Astrocyte of the spinal cord (primary cell): ENCODE results near the gene MYL11.
"Not testable (repeated sequence)": the region's sequence is repeated elsewhere in the genome, so short reads cannot be mapped to it uniquely, and the experiment has no call there.

ENCODE experiments used
- DNase-seq: peaks from one replicate; pipeline ENCODE4 v3.0.0; 2011; ENCODE audit warnings: low read depth, low spot score
- H3K4me3 ChIP-seq: 2 replicates; pipeline ENCODE4 v1.5.1; 2011; ENCODE audit warnings: low read depth, mild to moderate bottlenecking, low read length, moderate library complexity
- in situ Hi-C: cut with HindIII; loops from 2 replicates; pipeline ENCODE4 v1.10.0; 2017; ENCODE audit warnings: low sequenced_read_pairs
- TF ChIP-seq, protein P1 (sequence below): IDR thresholded peaks from 2 replicates; pipeline ENCODE4 v1.5.1; 2012; ENCODE audit warnings: low read depth, mild to moderate bottlenecking, low read length, inconsistent platforms

Gene MYL11

DNA sequence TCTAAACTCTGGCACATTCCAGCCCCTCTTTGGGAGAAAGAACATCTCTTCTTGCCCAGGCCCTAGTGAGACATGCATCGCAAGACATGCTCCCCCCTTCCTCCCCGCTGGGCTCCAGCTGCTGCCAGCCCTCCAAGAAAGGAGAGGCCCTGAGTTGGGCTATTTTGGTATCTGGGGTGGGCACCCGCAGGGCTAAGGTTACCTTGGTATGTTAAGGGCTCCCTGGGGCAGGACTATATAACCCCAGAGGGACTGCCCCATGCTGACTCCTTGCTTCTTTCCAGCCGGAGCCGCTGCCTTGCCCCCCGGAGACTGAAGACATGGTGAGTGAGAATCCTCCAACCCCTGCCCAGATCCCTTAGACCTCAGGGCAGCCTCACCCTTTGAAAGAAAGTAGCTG is at the start of gene MYL11:
Gene MYL11 (plus strand): TSS at position 265 of the 400 bp plus-strand sequence. CDS start 56 bp downstream, at position 321.
- in situ Hi-C loops: no loop called here
- TF ChIP-seq, protein P1, sequence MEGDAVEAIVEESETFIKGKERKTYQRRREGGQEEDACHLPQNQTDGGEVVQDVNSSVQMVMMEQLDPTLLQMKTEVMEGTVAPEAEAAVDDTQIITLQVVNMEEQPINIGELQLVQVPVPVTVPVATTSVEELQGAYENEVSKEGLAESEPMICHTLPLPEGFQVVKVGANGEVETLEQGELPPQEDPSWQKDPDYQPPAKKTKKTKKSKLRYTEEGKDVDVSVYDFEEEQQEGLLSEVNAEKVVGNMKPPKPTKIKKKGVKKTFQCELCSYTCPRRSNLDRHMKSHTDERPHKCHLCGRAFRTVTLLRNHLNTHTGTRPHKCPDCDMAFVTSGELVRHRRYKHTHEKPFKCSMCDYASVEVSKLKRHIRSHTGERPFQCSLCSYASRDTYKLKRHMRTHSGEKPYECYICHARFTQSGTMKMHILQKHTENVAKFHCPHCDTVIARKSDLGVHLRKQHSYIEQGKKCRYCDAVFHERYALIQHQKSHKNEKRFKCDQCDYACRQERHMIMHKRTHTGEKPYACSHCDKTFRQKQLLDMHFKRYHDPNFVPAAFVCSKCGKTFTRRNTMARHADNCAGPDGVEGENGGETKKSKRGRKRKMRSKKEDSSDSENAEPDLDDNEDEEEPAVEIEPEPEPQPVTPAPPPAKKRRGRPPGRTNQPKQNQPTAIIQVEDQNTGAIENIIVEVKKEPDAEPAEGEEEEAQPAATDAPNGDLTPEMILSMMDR: no peak
- no peak within 1 kb of the TSS for H3K4me3 ChIP-seq
- no peak for DNase-seq

- H3K4me3 ChIP-seq: peak overlapping the region; percentile 56
- peak; percentile 81 for DNase-seq
- in situ Hi-C loops: not testable (repeated sequence)
Measured at GRCh38 chr16:30334473-30334989, 40.1 kb upstream of the MYL11 start.

DNA sequence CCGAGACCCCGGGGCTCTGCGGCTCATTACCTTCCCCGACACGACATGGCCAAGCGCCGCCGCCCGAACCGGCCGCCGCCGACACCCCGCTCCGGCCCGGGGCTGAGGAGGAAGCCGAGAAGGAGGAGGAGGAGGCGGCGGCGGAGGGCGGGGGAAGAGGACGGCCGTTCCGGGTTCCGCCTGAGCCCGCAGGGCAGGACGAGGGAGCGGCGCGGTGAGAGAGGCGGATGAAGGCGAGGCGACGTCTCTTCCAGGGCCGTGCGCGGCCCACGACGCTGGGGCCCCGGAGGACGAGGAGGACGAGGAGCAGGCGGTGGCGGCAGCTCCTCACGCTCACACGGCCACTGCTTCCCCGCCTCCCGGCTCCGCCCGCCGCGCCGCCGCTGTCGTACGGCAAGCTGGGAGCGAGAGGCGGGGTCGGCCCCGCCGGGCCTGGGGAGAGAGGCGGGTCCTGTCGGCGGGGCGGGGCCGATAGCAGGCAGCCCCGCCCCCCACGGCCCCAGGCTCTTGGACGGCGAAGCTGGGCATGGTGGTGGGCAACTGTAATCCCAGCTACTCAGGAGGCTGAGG is 39.5 kb upstream of the MYL11 start:
- peak overlapping the region; percentile 55 for H3K4me3 ChIP-seq
- peak; percentile 78 for DNase-seq
- in situ Hi-C loops: not testable (repeated sequence)

DNA sequence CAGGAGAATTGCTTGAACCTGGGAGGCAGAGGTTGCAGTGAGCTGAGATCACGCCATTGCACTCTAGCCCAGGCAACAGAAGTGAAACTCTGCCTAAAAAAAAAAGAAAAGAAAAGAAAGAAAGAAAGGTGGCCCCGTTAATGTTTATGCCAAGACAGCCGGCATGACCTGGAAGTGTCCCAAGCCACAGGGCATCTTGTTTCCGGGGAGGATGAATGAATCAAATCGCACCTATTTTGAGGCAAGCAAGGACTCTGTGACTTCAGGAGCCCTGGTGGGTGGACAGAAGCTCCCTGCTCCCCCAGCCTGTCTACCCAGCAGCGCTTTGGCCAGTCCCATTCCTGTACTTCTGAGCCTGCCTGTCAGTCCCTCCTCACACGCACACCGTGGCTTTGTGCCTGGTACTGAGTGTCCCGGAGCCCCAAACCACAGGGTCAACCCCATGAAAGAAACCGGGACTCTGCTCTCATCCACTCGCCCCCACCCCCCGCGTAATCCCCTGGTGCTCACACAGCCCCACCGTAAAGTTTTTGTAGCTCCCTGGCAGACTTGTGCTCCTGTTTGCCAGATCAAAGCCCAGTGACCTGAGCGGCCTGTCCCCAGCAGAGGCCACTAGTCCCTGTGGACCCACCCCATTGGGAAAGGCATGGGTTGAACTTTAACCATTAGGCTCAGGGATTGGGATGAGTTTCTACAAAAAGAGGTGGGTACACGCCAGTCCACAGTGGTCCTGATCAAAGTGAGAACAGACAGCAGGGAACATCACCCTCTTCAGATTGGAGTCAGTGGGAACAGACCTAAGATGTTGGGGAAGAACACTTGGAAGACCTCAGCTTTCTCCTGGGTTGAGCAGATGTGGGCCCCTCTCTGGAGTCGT is 38.8 kb upstream of the MYL11 start:
- peak overlapping the region; percentile 44 for H3K4me3 ChIP-seq
- in situ Hi-C loops: no loop called here
- DNase-seq: no peak
- TF ChIP-seq, protein P1: no peak

GRCh38 chr16:30337964-30338357 is 36.6 kb upstream of the MYL11 start:
- DNase-seq, in situ Hi-C loops, H3K4me3 ChIP-seq: not testable (repeated sequence)

DNA sequence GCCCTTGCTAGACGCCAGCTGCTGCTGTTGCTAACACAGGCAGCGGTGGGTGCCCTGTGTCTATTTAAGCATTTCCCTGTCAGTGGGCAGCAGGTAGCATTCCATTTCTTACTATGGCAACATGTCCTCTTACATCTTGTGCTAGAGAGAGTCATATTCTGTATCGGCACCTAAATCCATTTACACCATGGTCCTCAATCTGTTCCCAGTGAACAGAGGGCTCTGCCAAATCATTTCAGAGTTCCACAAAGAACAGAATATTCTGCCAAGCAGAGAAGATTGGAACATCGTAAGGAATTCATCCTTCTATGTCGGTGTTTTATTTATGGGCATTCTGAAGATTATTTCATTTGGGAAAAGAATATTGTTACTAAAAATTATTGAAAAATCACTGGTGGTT is 35.9 kb upstream of the MYL11 start:
- in situ Hi-C loops, H3K4me3 ChIP-seq, DNase-seq: not testable (repeated sequence)

- H3K4me3 ChIP-seq: no peak overlapping the region
- DNase-seq: no peak
- TF ChIP-seq, protein P1: no peak
- in situ Hi-C loops: no loop called here
Measured at GRCh38 chr16:30340621-30341020, 34.0 kb upstream of the MYL11 start.

GRCh38 chr16:30341971-30342370 is 32.6 kb upstream of the MYL11 start:
- DNase-seq, in situ Hi-C loops: not testable (repeated sequence)

GRCh38 chr16:30342751-30343490 is 31.7 kb upstream of the MYL11 start:
- H3K4me3 ChIP-seq: no peak overlapping the region
- in situ Hi-C loops: no loop called here
- DNase-seq: no peak
- TF ChIP-seq, protein P1: no peak

More at GRCh38 chr16:30341971-30342370, 32.6 kb upstream of the MYL11 start:
- H3K4me3 ChIP-seq: not testable (repeated sequence)

GRCh38 chr16:30343491-30343820 is 31.1 kb upstream of the MYL11 start:
- DNase-seq, H3K4me3 ChIP-seq, in situ Hi-C loops: not testable (repeated sequence)
